HepG2 (cell line): ENCODE data around the gene NPR3. TPM values are rescaled to one million over a fixed set of nuclear protein-coding genes. Genes with fewer than 3 reads are reported as not detected.

Experiments
- ATAC-seq: fragments of 200-7000 bp; cut with Tn5 transposase; 3 replicates; pipeline ENCODE4 v1.9.1; 2020; ENCODE audit warnings: mild to moderate bottlenecking, moderate library complexity
- BruUV-seq: library from RNA; stranded (reverse); fragments of 400-500 nt; replicated peaks from 2 replicates; lab custom pipeline; 2021; lab: Mats Ljungman, UMichigan
- CTCF ChIA-PET: fragments of 300-600 bp; formaldehyde crosslinking; extraction: SDS; loops from one replicate; lab custom pipeline; 2021; ENCODE audit warnings: low total read pairs, inconsistent platforms, low intra/inter-chr PET ratio; lab: Yijun Ruan, JAX
- POLR2A ChIA-PET: fragments of 350-600 bp; sonication (Branson Sonifier 250); formaldehyde crosslinking; loops from one replicate; lab custom pipeline; 2020; ENCODE audit warnings: antibody characterized with exemption, inconsistent platforms; lab: Yijun Ruan, JAX
- DNase-seq: peaks from one replicate; pipeline ENCODE4 v3.0.0-alpha.2; 2015; ENCODE audit warnings: low spot score
- FAIRE-seq: peaks from 3 replicates; lab custom pipeline; 2011; peaks lifted over from hg19 to GRCh38; lab: Jason Lieb, UNC
- H2AFZ ChIP-seq: one replicate; pipeline ENCODE4 v1.6.1; 2011; ENCODE audit warnings: low read length, inconsistent platforms
- H3K27ac ChIP-seq: fragments of 300-600 bp; 3 replicates; pipeline ENCODE4 v1.8.0; 2011; ENCODE audit warnings: mixed run types, mild to moderate bottlenecking, mixed read lengths, low read length, inconsistent platforms; ENCODE audit not compliant: insufficient read depth; ENCODE audit errors: extremely low read length
- H3K27me3 ChIP-seq, 2 experiments: fragments of 200-600 bp in 1 of 2; 2 replicates in 1 of 2; 3 replicates in 1 of 2; pipeline versions ENCODE4 v1.6.0 to v1.8.0; 2011; ENCODE audit warnings: low read length in 2 of 2, mild to moderate bottlenecking in 2 of 2, moderate library complexity in 2 of 2, inconsistent platforms in 1 of 2; ENCODE audit not compliant: insufficient read depth in 2 of 2, control insufficient read depth in 1 of 2
- H3K36me3 ChIP-seq, 2 experiments: fragments of 200-600 bp in 1 of 2; replicated peaks in 1 of 2; 2 replicates in 1 of 2; 3 replicates in 1 of 2; pipeline versions ENCODE4 v1.5.1 to v1.8.0; 2011; ENCODE audit warnings: low read length in 2 of 2, inconsistent platforms in 1 of 2; ENCODE audit not compliant: insufficient read depth in 2 of 2, control insufficient read depth in 1 of 2
- H3K4me1 ChIP-seq: 2 replicates; pipeline ENCODE4 v1.5.1; 2012; ENCODE audit warnings: low read length, inconsistent platforms; ENCODE audit not compliant: insufficient read depth
- H3K4me2 ChIP-seq: 2 replicates; pipeline ENCODE4 v1.6.0; 2011; ENCODE audit warnings: low read depth, low read length, inconsistent platforms
- H3K4me3 ChIP-seq, 3 experiments: fragments of 200-600 bp in 1 of 3; sonication (generic), shearing (Covaris generic) in 1 of 3; replicated peaks in 1 of 3; 2 replicates each; pipeline ENCODE4 v1.5.1; 2011 to 2016; ENCODE audit warnings: low read length in 3 of 3, inconsistent platforms in 2 of 3, low read depth in 2 of 3, mild to moderate bottlenecking in 2 of 3, control low read depth in 1 of 3, mixed read lengths in 1 of 3; ENCODE audit not compliant: insufficient read depth in 1 of 3
- H3K79me2 ChIP-seq: one replicate; pipeline ENCODE4 v1.6.1; 2011; ENCODE audit warnings: low read length, inconsistent platforms; ENCODE audit not compliant: insufficient read depth
- H3K9ac ChIP-seq: 2 replicates; pipeline ENCODE4 v1.6.0; 2011; ENCODE audit warnings: mild to moderate bottlenecking, low read depth, low read length, inconsistent platforms; ENCODE audit not compliant: insufficient read depth
- H3K9me3 ChIP-seq: 2 replicates; pipeline ENCODE4 v1.5.1; 2012; ENCODE audit warnings: mild to moderate bottlenecking, low read length
- H4K20me1 ChIP-seq: 2 replicates; pipeline ENCODE4 v1.6.0; 2011; ENCODE audit warnings: inconsistent platforms, mild to moderate bottlenecking, low read length, moderate library complexity; ENCODE audit not compliant: insufficient read depth
- AHR ChIP-seq: IDR thresholded peaks from 2 replicates; pipeline ENCODE4 v1.6.1; 2018; ENCODE audit warnings: missing genetic modification reagents, missing compliant biosample characterization
- KLF6 ChIP-seq: IDR thresholded peaks from 2 replicates; pipeline ENCODE4 v1.8.0; 2016; ENCODE audit warnings: missing biosample characterization, missing genetic modification reagents
- MAX ChIP-seq: IDR thresholded peaks from 2 replicates; pipeline ENCODE4 v1.6.1; 2012; ENCODE audit warnings: inconsistent platforms
- NR2C2 ChIP-seq: sonication (generic); formaldehyde crosslinking; IDR thresholded peaks from 2 replicates; pipeline ENCODE4 v1.4.0; 2020; ENCODE audit warnings: missing genetic modification reagents, mild to moderate bottlenecking, moderate library complexity, borderline replicate concordance
- PHF8 ChIP-seq: sonication (generic); formaldehyde crosslinking; IDR thresholded peaks from 2 replicates; pipeline ENCODE4 v1.5.0; 2020; ENCODE audit warnings: missing genetic modification reagents
- RFXAP ChIP-seq: sonication (generic); formaldehyde crosslinking; IDR thresholded peaks from 2 replicates; pipeline ENCODE4 v1.4.0; 2020; ENCODE audit warnings: missing genetic modification reagents, borderline replicate concordance
- ZNF317 ChIP-seq: sonication (generic); formaldehyde crosslinking; IDR thresholded peaks from 2 replicates; pipeline ENCODE4 v1.5.0; 2020; ENCODE audit warnings: mild to moderate bottlenecking, missing genetic modification reagents
- ZNF441 ChIP-seq: sonication (generic); formaldehyde crosslinking; IDR thresholded peaks from 2 replicates; pipeline ENCODE4 v1.7.0; 2021; ENCODE audit warnings: missing genetic modification reagents, borderline replicate concordance
- ZNF691 ChIP-seq: sonication (generic); formaldehyde crosslinking; IDR thresholded peaks from 2 replicates; pipeline ENCODE4 v1.4.0; 2020; ENCODE audit warnings: missing genetic modification reagents, low read depth, mild to moderate bottlenecking, borderline replicate concordance
- ZUFSP ChIP-seq: sonication (generic); formaldehyde crosslinking; IDR thresholded peaks from 2 replicates; pipeline ENCODE4 v1.9.0; 2021; ENCODE audit warnings: missing genetic modification reagents, mild to moderate bottlenecking, borderline replicate concordance
- WGBS: methylation state at CpG from one replicate; pipeline ENCODE4 v1.1.6; 2017; ENCODE audit warnings: low lambda C conversion rate; 5-methylcytosine and 5-hydroxymethylcytosine counted together
- in situ Hi-C: cut with HindIII; loops from 2 replicates; pipeline ENCODE4 v1.10.0; 2017; ENCODE audit warnings: low pct_unique_long_range_greater_than_20kb; ENCODE audit not compliant: extremely low pct_ligation_motif_present
- intact Hi-C: fragments of 100-400 bp; cut with micrococcal nuclease; formaldehyde crosslinking; loops from one replicate; pipeline ENCODE4 v1.10.0; 2022; ENCODE audit not compliant: unreplicated experiment
- polyA plus RNA-seq, 8 experiments: library from polyadenylated mRNA; depleted of rRNA in 3 of 8; stranded (reverse) in 7 of 8; unstranded in 1 of 8; fragments of >200 nt; fragmentation: Illumina TruSeq in 4 of 8; extraction: Trizol in 4 of 8; gene quantifications; 2 replicates each; pipeline versions ENCODE4 v1.2.1 to v1.2.3, GENCODE V29; 2011 to 2016; ENCODE audit warnings: low read depth in 4 of 8, missing spikeins in 1 of 8, mixed read lengths in 1 of 8; ENCODE audit not compliant: insufficient read depth in 1 of 8
- total RNA-seq, 5 experiments: library from RNA; depleted of rRNA; stranded (reverse); fragments of >200 nt; fragmentation: Illumina TruSeq; extraction: Trizol; gene quantifications; 2 replicates each; pipeline ENCODE4 v1.2.3, GENCODE V29; 2016; ENCODE audit warnings: low read depth in 1 of 5
- TF ChIP-seq, protein P1 (sequence below): sonication (generic); IDR thresholded peaks from 2 replicates; pipeline ENCODE4 v1.6.1; 2016; ENCODE audit warnings: low read depth, borderline replicate concordance
- TF ChIP-seq, protein P2 (sequence below): sonication (generic); formaldehyde crosslinking; IDR thresholded peaks from 2 replicates; pipeline ENCODE4 v1.8.0; 2023; ENCODE audit warnings: mild to moderate bottlenecking, missing genetic modification reagents

NPR3 gene
- total and polyA plus RNA-seq, 2 of the 13 experiments (the other 11 are each of a cell fraction or from before 2014, with no cell fraction given): 0.01 TPM; not detected in 1

GRCh38 chr5:32724526-32724925, 13.4 kb downstream of the NPR3 start:
- BruUV-seq: no TSS peak
- in situ Hi-C loops: loop anchor here (25.0 kb wide), 2 partner anchors 213 to 463 kb away; no protein-coding TSS in a partner anchor
- 51% methylated on average over 7 of the region's 7 CpGs for WGBS

DNA sequence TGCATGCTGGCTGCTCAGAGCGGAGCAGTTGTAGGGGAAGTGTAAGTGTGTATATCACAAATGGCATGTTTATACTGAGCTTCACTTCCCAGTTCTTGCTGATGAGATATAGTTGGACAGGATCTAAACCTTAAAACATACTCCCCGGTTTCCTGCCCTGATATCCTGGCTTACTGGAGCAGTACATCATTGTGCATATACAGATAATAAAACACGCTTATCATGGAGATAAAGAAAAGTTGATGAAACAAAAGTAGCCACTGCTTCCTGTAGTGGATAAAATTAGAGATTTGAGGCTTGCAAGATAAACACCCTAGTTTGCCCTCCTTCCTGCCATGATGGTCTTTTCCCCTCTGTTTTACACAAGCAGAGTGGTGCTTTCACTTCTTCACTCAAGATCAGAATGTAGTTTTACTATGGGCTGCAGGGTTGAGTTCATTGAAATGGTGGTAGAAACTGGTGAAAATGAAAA, 15.0 kb downstream of the NPR3 start:
- no TSS peak for BruUV-seq
- FAIRE-seq: no peak
- Histone ChIP-seq H3K9ac (no peak overlapping the region), H3K27me3 (no peaks in the 10 kb centered on the region), H3K36me3 (no peaks in the 10 kb centered on the region), H3K4me1 (no peaks in the 10 kb centered on the region), H3K9me3 (no peaks in the 10 kb centered on the region), H3K27ac (no peak overlapping the region), H3K4me3 (no peak overlapping the region), H3K4me2 (no peak overlapping the region), H2AFZ (no peak overlapping the region), H3K79me2 (no peaks in the 10 kb centered on the region), H4K20me1 (no peaks in the 10 kb centered on the region)
- CTCF ChIA-PET: no interaction called here
- DNase-seq: no peak
- intact Hi-C loops: no loop called here
- 39% methylated on average over 3 of the region's 3 CpGs for WGBS
- in situ Hi-C loops: no loop called here
- no peak for ATAC-seq
- POLR2A ChIA-PET: no interaction called here
- TF ChIP-seq, protein P1, sequence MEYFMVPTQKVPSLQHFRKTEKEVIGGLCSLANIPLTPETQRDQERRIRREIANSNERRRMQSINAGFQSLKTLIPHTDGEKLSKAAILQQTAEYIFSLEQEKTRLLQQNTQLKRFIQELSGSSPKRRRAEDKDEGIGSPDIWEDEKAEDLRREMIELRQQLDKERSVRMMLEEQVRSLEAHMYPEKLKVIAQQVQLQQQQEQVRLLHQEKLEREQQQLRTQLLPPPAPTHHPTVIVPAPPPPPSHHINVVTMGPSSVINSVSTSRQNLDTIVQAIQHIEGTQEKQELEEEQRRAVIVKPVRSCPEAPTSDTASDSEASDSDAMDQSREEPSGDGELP: no peak
- TF ChIP-seq MAX: no peak
- TF ChIP-seq RFXAP: no peak
- TF ChIP-seq ZNF441: no peak
- TF ChIP-seq ZUFSP (CRISPR knock-in tag): no peak
- TF ChIP-seq, protein P2, sequence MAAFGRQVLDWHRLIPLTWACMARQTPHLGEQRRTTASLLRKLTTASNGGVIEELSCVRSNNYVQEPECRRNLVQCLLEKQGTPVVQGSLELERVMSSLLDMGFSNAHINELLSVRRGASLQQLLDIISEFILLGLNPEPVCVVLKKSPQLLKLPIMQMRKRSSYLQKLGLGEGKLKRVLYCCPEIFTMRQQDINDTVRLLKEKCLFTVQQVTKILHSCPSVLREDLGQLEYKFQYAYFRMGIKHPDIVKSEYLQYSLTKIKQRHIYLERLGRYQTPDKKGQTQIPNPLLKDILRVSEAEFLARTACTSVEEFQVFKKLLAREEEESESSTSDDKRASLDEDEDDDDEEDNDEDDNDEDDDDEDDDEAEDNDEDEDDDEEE: no peak
- no peak for TF ChIP-seq ZNF317 (CRISPR knock-in tag)
- no peak for TF ChIP-seq AHR (CRISPR knock-in tag)
- TF ChIP-seq ZNF691: no peak
- TF ChIP-seq PHF8 (CRISPR knock-in tag): no peak

More at GRCh38 chr5:32724526-32724925, 13.4 kb downstream of the NPR3 start:
- ChIA-PET CTCF (no interaction called here), POLR2A (no interaction called here)
- no peak for TF ChIP-seq KLF6 (CRISPR knock-in tag)
- no peak for TF ChIP-seq NR2C2 (CRISPR knock-in tag)
- no peak overlapping the region for H3K9ac ChIP-seq
- no peak for FAIRE-seq
- no peaks in the 10 kb centered on the region for H3K79me2 ChIP-seq
- no peaks in the 10 kb centered on the region for H3K36me3 ChIP-seq
- no peak for DNase-seq
- H3K4me2 ChIP-seq: no peak overlapping the region
- intact Hi-C loops: no loop called here
- ATAC-seq: no peak
- no peaks in the 10 kb centered on the region for H3K4me1 ChIP-seq
- no peak overlapping the region for H3K27ac ChIP-seq
- no peak overlapping the region for H2AFZ ChIP-seq
- H4K20me1 ChIP-seq: no peaks in the 10 kb centered on the region
- H3K9me3 ChIP-seq: no peaks in the 10 kb centered on the region
- H3K27me3 ChIP-seq: no peaks in the 10 kb centered on the region
- H3K4me3 ChIP-seq: no peak overlapping the region
